ENCODE results near the gene COA5.

The COA5 gene

DNA sequence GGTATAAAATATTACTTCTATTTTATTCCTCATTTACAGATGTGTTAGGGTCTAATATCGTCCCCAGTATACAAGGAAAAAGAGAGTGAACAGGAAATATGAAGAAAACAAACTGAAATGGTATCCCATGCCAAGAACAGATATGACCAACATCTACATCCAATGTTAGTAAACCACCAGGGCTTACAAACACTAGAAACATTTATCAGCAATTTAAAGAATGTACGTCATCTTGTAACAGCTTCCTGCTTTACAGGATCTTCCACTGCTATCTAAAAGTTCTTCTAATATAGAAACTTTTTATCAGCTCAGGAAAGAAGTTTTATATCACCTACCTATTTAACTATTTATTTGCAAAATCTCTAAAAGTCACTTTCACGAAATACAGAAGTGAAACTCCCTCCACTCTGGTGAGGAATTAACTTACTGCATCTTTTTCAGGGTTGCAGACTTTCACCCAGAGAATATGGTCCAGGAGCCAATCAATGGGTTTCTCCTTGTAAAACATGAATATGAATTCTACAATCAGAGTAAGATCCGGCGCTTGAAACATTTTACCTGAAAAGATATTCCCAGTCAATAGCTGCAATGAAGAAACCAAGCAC, 35.3 kb upstream of the COA5 start:
- Histone ChIP-seq H3K9ac (ENCODE audit: low read length) (no peak overlapping the region), H3K36me3 (replicated peaks; ENCODE audit: low read depth, low read length) (no peaks in the 10 kb centered on the region), H3K27me3 (ENCODE audit: low read depth, low read length) (no peaks in the 10 kb centered on the region), H3K27ac (ENCODE audit: low read length) (no peak overlapping the region), H3K9me3 (ENCODE audit: insufficient read depth, low read length) (no peaks in the 10 kb centered on the region), H3K4me2 (ENCODE audit: low read length) (peak overlapping the region; percentile 32), H2AFZ (ENCODE audit: low read depth, low read length) (no peak overlapping the region), H4K20me1 (ENCODE audit: insufficient read depth, low read length) (no peaks in the 10 kb centered on the region), H3K79me2 (ENCODE audit: low read length) (no peaks in the 10 kb centered on the region), H3K4me3 (ENCODE audit: low read length) (no peak overlapping the region), H3K4me1 (ENCODE audit: low read length) (peaks cover 10% of the 10 kb centered on the region)
- TF ChIP-seq, protein P1, sequence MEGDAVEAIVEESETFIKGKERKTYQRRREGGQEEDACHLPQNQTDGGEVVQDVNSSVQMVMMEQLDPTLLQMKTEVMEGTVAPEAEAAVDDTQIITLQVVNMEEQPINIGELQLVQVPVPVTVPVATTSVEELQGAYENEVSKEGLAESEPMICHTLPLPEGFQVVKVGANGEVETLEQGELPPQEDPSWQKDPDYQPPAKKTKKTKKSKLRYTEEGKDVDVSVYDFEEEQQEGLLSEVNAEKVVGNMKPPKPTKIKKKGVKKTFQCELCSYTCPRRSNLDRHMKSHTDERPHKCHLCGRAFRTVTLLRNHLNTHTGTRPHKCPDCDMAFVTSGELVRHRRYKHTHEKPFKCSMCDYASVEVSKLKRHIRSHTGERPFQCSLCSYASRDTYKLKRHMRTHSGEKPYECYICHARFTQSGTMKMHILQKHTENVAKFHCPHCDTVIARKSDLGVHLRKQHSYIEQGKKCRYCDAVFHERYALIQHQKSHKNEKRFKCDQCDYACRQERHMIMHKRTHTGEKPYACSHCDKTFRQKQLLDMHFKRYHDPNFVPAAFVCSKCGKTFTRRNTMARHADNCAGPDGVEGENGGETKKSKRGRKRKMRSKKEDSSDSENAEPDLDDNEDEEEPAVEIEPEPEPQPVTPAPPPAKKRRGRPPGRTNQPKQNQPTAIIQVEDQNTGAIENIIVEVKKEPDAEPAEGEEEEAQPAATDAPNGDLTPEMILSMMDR (IDR thresholded peaks at IDR 0.05; ENCODE audit: low read depth, low read length) = no peak

DNA sequence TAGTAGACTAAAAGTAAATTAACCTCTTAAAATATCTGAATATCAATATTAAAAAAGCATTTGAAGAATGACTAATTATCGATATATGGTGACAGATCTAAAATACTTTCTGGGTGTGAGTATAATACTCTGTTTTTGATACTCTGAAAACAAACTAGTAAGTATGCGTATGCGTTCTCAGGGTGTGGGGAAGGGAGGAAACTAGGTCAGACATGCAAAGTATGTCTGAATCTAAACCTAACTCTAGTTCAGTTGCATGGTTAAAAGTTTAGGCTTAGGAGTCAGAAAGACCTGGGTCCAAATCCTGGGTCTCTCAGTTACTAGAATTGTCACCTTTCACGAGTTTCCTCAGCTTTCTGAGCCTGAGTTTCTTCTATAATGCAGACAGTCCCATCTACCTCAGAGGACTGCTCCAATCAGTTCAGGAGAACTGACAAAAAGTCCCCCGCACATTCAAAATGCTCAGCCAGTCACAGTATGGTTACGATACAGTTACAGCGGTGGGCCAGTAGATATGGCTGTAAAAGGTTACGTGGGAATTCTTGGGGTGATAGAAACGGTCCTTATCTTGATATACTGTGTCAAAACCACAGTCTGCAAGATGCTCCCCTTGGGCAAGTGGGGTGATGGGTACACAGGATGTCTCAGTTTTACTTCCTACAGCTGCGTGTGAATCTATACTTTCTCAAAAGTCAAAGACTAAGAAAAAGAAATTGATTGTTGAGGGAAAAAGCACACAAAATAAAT, 29.3 kb upstream of the COA5 start:
- peak overlapping the region; percentile 61 for H3K4me3 ChIP-seq (ENCODE audit: low read length)
- peak overlapping the region; percentile 56 for H2AFZ ChIP-seq (ENCODE audit: low read depth, low read length)
- H3K36me3 ChIP-seq (replicated peaks; ENCODE audit: low read depth, low read length) = no peaks in the 10 kb centered on the region
- no peaks in the 10 kb centered on the region for H4K20me1 ChIP-seq (ENCODE audit: insufficient read depth, low read length)
- H3K79me2 ChIP-seq (ENCODE audit: low read length) = no peaks in the 10 kb centered on the region
- peak overlapping the region; percentile 85 for H3K4me2 ChIP-seq (ENCODE audit: low read length)
- no peaks in the 10 kb centered on the region for H3K27me3 ChIP-seq (ENCODE audit: low read depth, low read length)
- no peaks in the 10 kb centered on the region for H3K9me3 ChIP-seq (ENCODE audit: insufficient read depth, low read length)
- H3K9ac ChIP-seq (ENCODE audit: low read length) = peak overlapping the region; percentile 36; the same call in 1 of the 2 replicates
- peak overlapping the region; percentile 35 for H3K27ac ChIP-seq (ENCODE audit: low read length)
- no peak for TF ChIP-seq EZH2phosphoT487 (IDR thresholded peaks at IDR 0.05; ENCODE audit: low read depth)
- peaks cover 8% of the 10 kb centered on the region for H3K4me1 ChIP-seq (ENCODE audit: low read length)

DNA sequence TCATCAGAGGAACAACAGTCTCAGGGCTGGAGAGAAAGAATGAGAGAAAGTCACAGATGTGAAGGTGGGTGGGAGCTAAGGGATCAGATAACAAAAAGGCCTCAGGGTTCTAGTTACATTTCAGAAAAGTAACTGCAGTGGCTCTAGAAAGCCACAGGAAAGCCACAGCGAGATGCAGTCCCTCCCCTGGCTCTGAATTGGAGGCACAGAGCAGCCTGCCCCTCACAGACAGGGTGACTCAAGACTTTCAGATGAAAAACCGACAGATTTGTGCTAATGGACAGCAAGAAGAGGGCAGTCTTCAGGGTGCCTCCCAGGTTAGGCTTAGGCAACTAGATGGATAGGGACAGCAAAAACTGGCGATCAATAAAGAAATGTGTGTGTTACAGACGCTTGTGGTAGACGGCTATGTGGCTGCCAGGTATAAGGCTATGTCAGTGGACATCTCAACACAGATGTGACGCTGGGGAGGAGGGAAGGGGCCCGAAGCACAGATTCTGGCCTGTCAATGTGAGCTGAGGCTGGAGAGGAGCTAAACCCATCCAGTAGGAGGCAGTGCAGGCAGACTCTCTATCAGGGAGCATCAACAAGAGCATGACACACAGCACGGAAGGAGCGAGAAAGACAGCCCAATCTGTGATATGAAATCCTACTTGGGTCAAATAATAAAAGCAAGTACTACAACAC, 26.2 kb upstream of the COA5 start:
- Histone ChIP-seq H3K36me3 (replicated peaks; ENCODE audit: low read depth, low read length) (no peaks in the 10 kb centered on the region), H3K4me3 (ENCODE audit: low read length) (no peak overlapping the region), H3K9me3 (ENCODE audit: insufficient read depth, low read length) (no peaks in the 10 kb centered on the region), H3K27me3 (ENCODE audit: low read depth, low read length) (no peaks in the 10 kb centered on the region), H2AFZ (ENCODE audit: low read depth, low read length) (no peak overlapping the region), H3K4me2 (ENCODE audit: low read length) (no peak overlapping the region), H3K79me2 (ENCODE audit: low read length) (no peaks in the 10 kb centered on the region), H3K9ac (ENCODE audit: low read length) (no peak overlapping the region), H4K20me1 (ENCODE audit: insufficient read depth, low read length) (no peaks in the 10 kb centered on the region), H3K4me1 (ENCODE audit: low read length) (peaks cover 8% of the 10 kb centered on the region), H3K27ac (ENCODE audit: low read length) (no peak overlapping the region)
- TF ChIP-seq EZH2phosphoT487 (IDR thresholded peaks at IDR 0.05; ENCODE audit: low read depth) = no peak
- TF ChIP-seq, protein P1 (IDR thresholded peaks at IDR 0.05; ENCODE audit: low read depth, low read length) = peak; percentile 42

DNA sequence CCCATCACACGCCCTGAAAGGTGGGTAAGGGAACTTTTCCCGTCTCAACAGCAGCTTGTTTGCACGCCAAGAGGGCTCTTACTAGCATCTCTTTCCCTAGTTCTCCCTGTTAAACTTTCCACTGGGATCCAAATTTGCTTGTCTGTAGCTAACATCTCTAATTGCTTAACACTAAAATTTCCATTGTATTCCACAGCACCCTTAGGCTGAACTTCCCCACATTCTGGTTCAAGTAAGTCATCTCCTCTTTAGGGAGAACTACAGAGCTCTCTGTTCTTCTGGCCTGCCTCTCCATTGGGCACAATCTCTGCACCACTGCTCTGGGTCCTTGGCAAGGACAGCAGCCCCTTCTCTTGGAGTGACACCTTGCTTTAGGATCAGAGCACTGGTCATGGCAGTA, 24.0 kb upstream of the COA5 start:
- TF ChIP-seq, protein P1 (IDR thresholded peaks at IDR 0.05; ENCODE audit: low read depth, low read length) = no peak
- TF ChIP-seq EZH2phosphoT487 (IDR thresholded peaks at IDR 0.05; ENCODE audit: low read depth) = no peak
- H3K9me3 ChIP-seq (ENCODE audit: insufficient read depth, low read length) = no peaks in the 10 kb centered on the region
- no peaks in the 10 kb centered on the region for H4K20me1 ChIP-seq (ENCODE audit: insufficient read depth, low read length)
- H3K36me3 ChIP-seq (replicated peaks; ENCODE audit: low read depth, low read length) = no peaks in the 10 kb centered on the region
- no peak overlapping the region for H3K9ac ChIP-seq (ENCODE audit: low read length)
- no peak overlapping the region for H2AFZ ChIP-seq (ENCODE audit: low read depth, low read length)
- no peaks in the 10 kb centered on the region for H3K79me2 ChIP-seq (ENCODE audit: low read length)
- H3K27me3 ChIP-seq (ENCODE audit: low read depth, low read length) = peaks cover 3% of the 10 kb centered on the region; the same call in 1 of the 2 replicates
- H3K4me1 ChIP-seq (ENCODE audit: low read length) = peaks cover 1% of the 10 kb centered on the region
- H3K4me3 ChIP-seq (ENCODE audit: low read length) = no peak overlapping the region
- H3K4me2 ChIP-seq (ENCODE audit: low read length) = no peak overlapping the region
- H3K27ac ChIP-seq (ENCODE audit: low read length) = no peak overlapping the region

Data from OCI-LY3 (cell line).